ENCODE results near the gene ZNF507. TPM values are rescaled to one million over a fixed set of nuclear protein-coding genes. Genes with fewer than 3 reads are reported as not detected.

Gene ZNF507
- total and polyA plus RNA-seq, 9 of the 15 experiments (the other 6 are each of a cell fraction or from before 2014, with no cell fraction given): 2.9 to 25.0 (median 10.4) TPM

- 0 out of 2 replicates have a peak, but pooled peaks have one; percentile 58 for TF ChIP-seq CHAMP1 (IDR thresholded peaks at IDR 0.05)
- TF ChIP-seq HOXB6 (CRISPR knock-in tag; IDR thresholded peaks at IDR 0.05; ENCODE audit: borderline replicate concordance): no peak
- TF ChIP-seq ZNF589 (CRISPR knock-in tag; IDR thresholded peaks at IDR 0.05; ENCODE audit: low read depth): no peak
- 0 out of 2 replicates have a peak, but pooled peaks have one; percentile 29 for TF ChIP-seq ZNF197 (CRISPR knock-in tag; IDR thresholded peaks at IDR 0.05; ENCODE audit: low read depth)
- no peak for TF ChIP-seq ESRRB (CRISPR knock-in tag; IDR thresholded peaks at IDR 0.05; ENCODE audit: borderline replicate concordance)
- no peak for TF ChIP-seq CSDE1 (IDR thresholded peaks at IDR 0.05)
- peak; percentile 81 for TF ChIP-seq MGA (IDR thresholded peaks at IDR 0.05)
- TF ChIP-seq BCL6 (CRISPR knock-in tag; IDR thresholded peaks at IDR 0.05): no peak
- TF ChIP-seq GABPB1 (CRISPR knock-in tag; IDR thresholded peaks at IDR 0.05): no peak
- no peak for TF ChIP-seq KLF13 (tag; IDR thresholded peaks at IDR 0.05; ENCODE audit: borderline replicate concordance, low read depth)
- no peak for TF ChIP-seq ZNF586 (CRISPR knock-in tag; conservative IDR thresholded peaks at IDR 0.05)
- TF ChIP-seq OTX1 (CRISPR knock-in tag; IDR thresholded peaks at IDR 0.05): no peak
- no peak for TF ChIP-seq ZNF695 (CRISPR knock-in tag; IDR thresholded peaks at IDR 0.05)
- TF ChIP-seq SRSF3 (IDR thresholded peaks at IDR 0.05; ENCODE audit: insufficient read depth, low read length): no peak
- TF ChIP-seq ZNF668 (CRISPR knock-in tag; IDR thresholded peaks at IDR 0.05): no peak
Measured at GRCh38 chr19:32421589-32422361, 76.4 kb downstream of the ZNF507 start (continued).
